Fibroblast of skin of scalp (primary cell): ENCODE data around the gene C6orf52. TPM values are rescaled to one million over a fixed set of nuclear protein-coding genes. Genes with fewer than 3 reads are reported as not detected.
A peak's percentile ranks its signal among the peaks of the same experiment; 100 is the strongest.
"Not testable (repeated sequence)": the region's sequence is repeated elsewhere in the genome, so short reads cannot be mapped to it uniquely, and the experiment has no call there.

Experiments
- DNase-seq: peaks from one replicate; pipeline ENCODE4 v3.0.0-alpha.2; 2013
- polyA plus RNA-seq, 2 experiments: library from polyadenylated mRNA; unstranded; fragments of 120-200 nt; gene quantifications; one replicate each; pipeline ENCODE4 v1.2.1, GENCODE V29; 2013; ENCODE audit not compliant: insufficient read length in 2 of 2

C6orf52 gene
- polyA plus RNA-seq (2013, experiment 1 of 2; ENCODE audit: insufficient read length), result not detected
- polyA plus RNA-seq (2013, experiment 2 of 2; ENCODE audit: insufficient read length), result 0.41 TPM

- DNase-seq, result peak; percentile 94
Observed at GRCh38 chr6:10694302-10695085, at the start of gene C6orf52, which contains the start of gene PAK1IP1. Gene C6orf52 (minus strand): TSS chr6:10694616. CDS start chr6:10687550, 7,066 bp downstream. Gene PAK1IP1 (plus strand): TSS chr6:10694972. CDS start chr6:10694986, 14 bp downstream.

- DNase-seq, result no peak
Observed at GRCh38 chr6:10743515-10743914, 49.1 kb upstream of the C6orf52 start.

GRCh38 chr6:10742251-10742650 lies 47.8 kb upstream of the C6orf52 start:
- no peak for DNase-seq

- not testable (repeated sequence) for DNase-seq
Observed at GRCh38 chr6:10741643-10742042, 47.2 kb upstream of the C6orf52 start.

GRCh38 chr6:10740061-10740460 lies 45.6 kb upstream of the C6orf52 start:
- no peak for DNase-seq

- no peak for DNase-seq
Observed at GRCh38 chr6:10736731-10737130, 42.3 kb upstream of the C6orf52 start.

GRCh38 chr6:10733863-10734262 lies 39.4 kb upstream of the C6orf52 start:
- DNase-seq, result no peak

- peak; percentile 63 for DNase-seq
Observed at GRCh38 chr6:10733151-10733715, 38.8 kb upstream of the C6orf52 start.

- DNase-seq, result no peak
Observed at GRCh38 chr6:10730254-10730653, 35.8 kb upstream of the C6orf52 start.

- no peak for DNase-seq
Observed at GRCh38 chr6:10725716-10726115, 31.3 kb upstream of the C6orf52 start.

- DNase-seq, result no peak
Observed at GRCh38 chr6:10725044-10725443, 30.6 kb upstream of the C6orf52 start.

GRCh38 chr6:10723567-10723881 lies 29.1 kb upstream of the C6orf52 start:
- DNase-seq, result peak; percentile 20

- peak; percentile 97 for DNase-seq
Observed at GRCh38 chr6:10722820-10723566, 28.6 kb upstream of the C6orf52 start, which contains the start of gene TMEM14C. Gene TMEM14C (plus strand): TSS chr6:10723070. CDS start chr6:10724614, 1,544 bp downstream.

- no peak for DNase-seq
Observed at GRCh38 chr6:10722570-10722819, 28.1 kb upstream of the C6orf52 start.

GRCh38 chr6:10721850-10722569 lies 27.6 kb upstream of the C6orf52 start:
- DNase-seq, result no peak

- not testable (repeated sequence) for DNase-seq
Observed at GRCh38 chr6:10720960-10721849, 26.8 kb upstream of the C6orf52 start.

- DNase-seq, result peak; percentile 22
Observed at GRCh38 chr6:10720265-10720959, 26.0 kb upstream of the C6orf52 start.

GRCh38 chr6:10719964-10720264 lies 25.5 kb upstream of the C6orf52 start:
- DNase-seq, result no peak

- peak; percentile 38 for DNase-seq
Observed at GRCh38 chr6:10719296-10719963, 25.0 kb upstream of the C6orf52 start.

GRCh38 chr6:10713962-10714361 lies 19.5 kb upstream of the C6orf52 start:
- DNase-seq, result no peak

- DNase-seq, result no peak
Observed at GRCh38 chr6:10696655-10697054, 2.2 kb upstream of the C6orf52 start.
